ENCODE results near the gene QRICH1. TPM values are rescaled to one million over a fixed set of nuclear protein-coding genes. Genes with fewer than 3 reads are reported as not detected.

Gene QRICH1
- polyA plus RNA-seq, 3 donors, result 9.3 to 150 (median 16.1) TPM

GRCh38 chr3:48982016-48982415, 111.9 kb downstream of the QRICH1 start:
- Histone ChIP-seq H3K79me2 (ENCODE audit: insufficient read depth, low read length) (no peaks in the 10 kb centered on the region), H3K27ac (ENCODE audit: low read depth in 1 of 2, low read length in 2 of 2) (no peak overlapping the region), H3K27me3 (ENCODE audit: control insufficient read depth in 2 of 2, insufficient read depth in 2 of 2, low read length in 2 of 2) (no peaks in the 10 kb centered on the region), H3K9ac (ENCODE audit: insufficient read depth, low read length, poor library complexity, severe bottlenecking) (no peak overlapping the region), H2AFZ (ENCODE audit: insufficient read depth, low read depth, low read length, poor library complexity, severe bottlenecking) (no peak overlapping the region), H3K4me1 (ENCODE audit: control insufficient read depth in 1 of 2, insufficient read depth in 2 of 2, low read length in 2 of 2) (no peaks in the 10 kb centered on the region), H4K20me1 (ENCODE audit: insufficient read depth, low read length) (no peaks in the 10 kb centered on the region), H3K4me3 (replicated peaks in 1 of 3; ENCODE audit: low read depth in 2 of 3, low read length in 3 of 3) (no peak overlapping the region), H3K9me3 (replicated peaks in 1 of 2; ENCODE audit: control insufficient read depth in 1 of 2, insufficient read depth in 1 of 2, low read length in 2 of 2) (no peaks in the 10 kb centered on the region), H3K36me3 (replicated peaks in 1 of 2; ENCODE audit: control insufficient read depth in 1 of 2, insufficient read depth in 2 of 2, low read length in 2 of 2) (peaks cover 80 to 97% of the 10 kb centered on the region in 2 donors), H3K4me2 (replicated peaks; ENCODE audit: extremely low read depth, low read length, poor library complexity, severe bottlenecking) (no peak overlapping the region)
- Mint-ChIP-seq H3K4me1 (peaks cover 9% of the 10 kb centered on the region), H3K27me3 (ENCODE audit: low read depth in 3 of 3) (peaks cover 0 to 1% (median 0%) of the 10 kb centered on the region in 3 donors), H3K27ac (no peak overlapping the region), H3K4me3 (no peak overlapping the region), H3K36me3 (peaks cover 77 to 94% of the 10 kb centered on the region in 2 donors), H3K9me3 (no peaks in the 10 kb centered on the region)
- no peak for TF ChIP-seq CTCF (IDR thresholded peaks at IDR 0.05)
- intact Hi-C loops (cut with micrococcal nuclease), result loop anchor here in 1 of 2 donors (10.0 kb wide), 1 partner anchor 153 kb away; the partner anchor contains the start of gene LAMB2
- no peak for DNase-seq

- Histone ChIP-seq H3K4me2 (replicated peaks; ENCODE audit: extremely low read depth, low read length, poor library complexity, severe bottlenecking) (no peak overlapping the region), H3K9me3 (replicated peaks in 1 of 2; ENCODE audit: control insufficient read depth in 1 of 2, insufficient read depth in 1 of 2, low read length in 2 of 2) (no peaks in the 10 kb centered on the region), H3K27ac (ENCODE audit: low read depth in 1 of 2, low read length in 2 of 2) (no peak overlapping the region), H3K27me3 (ENCODE audit: control insufficient read depth in 2 of 2, insufficient read depth in 2 of 2, low read length in 2 of 2) (no peaks in the 10 kb centered on the region), H3K4me3 (replicated peaks in 1 of 3; ENCODE audit: low read depth in 2 of 3, low read length in 3 of 3) (no peak overlapping the region), H3K9ac (ENCODE audit: insufficient read depth, low read length, poor library complexity, severe bottlenecking) (no peak overlapping the region), H4K20me1 (ENCODE audit: insufficient read depth, low read length) (no peaks in the 10 kb centered on the region), H2AFZ (ENCODE audit: insufficient read depth, low read depth, low read length, poor library complexity, severe bottlenecking) (no peak overlapping the region), H3K4me1 (ENCODE audit: control insufficient read depth in 1 of 2, insufficient read depth in 2 of 2, low read length in 2 of 2) (no peaks in the 10 kb centered on the region), H3K36me3 (replicated peaks in 1 of 2; ENCODE audit: control insufficient read depth in 1 of 2, insufficient read depth in 2 of 2, low read length in 2 of 2) (peaks cover 85 to 98% of the 10 kb centered on the region in 2 donors), H3K79me2 (ENCODE audit: insufficient read depth, low read length) (no peaks in the 10 kb centered on the region)
- no peak for TF ChIP-seq CTCF (IDR thresholded peaks at IDR 0.05)
- H3K27me3 Mint-ChIP-seq (ENCODE audit: low read depth in 3 of 3), result peaks cover 0 to 1% (median 0%) of the 10 kb centered on the region in 3 donors
- DNase-seq, result no peak
- H3K36me3 Mint-ChIP-seq, result peaks cover 80 to 95% of the 10 kb centered on the region in 2 donors
- peak overlapping the region in 2 of 7 donors; percentile 9 to 56 for H3K27ac Mint-ChIP-seq
- 80% methylated on average over 1 of the region's 4 CpGs for WGBS (ENCODE audit: insufficient coverage)
- no peaks in the 10 kb centered on the region for H3K9me3 Mint-ChIP-seq
- intact Hi-C loops (cut with micrococcal nuclease), result loop anchor here in 1 of 2 donors (10.0 kb wide), 1 partner anchor 155 kb away; the partner anchor contains the start of gene LAMB2
- H3K4me3 Mint-ChIP-seq, result no peak overlapping the region
- H3K4me1 Mint-ChIP-seq, result peaks cover 9% of the 10 kb centered on the region
Measured at GRCh38 chr3:48980295-48980694, 113.6 kb downstream of the QRICH1 start.

Small RNA genes within 50 kb of the gene (small RNA-seq; reads per million reads assigned to genes)
- 38,049 reads per million, percentile 100 among the genes with 10 or more reads in this experiment for gene MIR191 (ENCODE audit: insufficient read length, low read depth)
- gene MIR425 (ENCODE audit: insufficient read length, low read depth), result 1,459 reads per million, percentile 99 among the genes with 10 or more reads in this experiment
- not detected for gene RN7SL182P (ENCODE audit: insufficient read length, low read depth)

Other genes starting within 250 kb of the QRICH1 start
- 10 to 100 TPM in 2 of 3 donors, 1 to 10 TPM in 1; 7.5 to 13.0 (median 12.3) TPM for gene PRKAR2A, start 246.2 kb downstream of the QRICH1 start, polyA plus RNA-seq
- gene SLC25A20, start 195.2 kb downstream of the QRICH1 start, polyA plus RNA-seq, result 10 to 100 TPM; 43.6 to 60.8 (median 56.1) TPM
- gene ARIH2, start 175.2 kb downstream of the QRICH1 start, polyA plus RNA-seq, result 10 to 100 TPM; 68.2 to 94.8 (median 72.2) TPM
- 10 to 100 TPM; 14.9 to 40.0 (median 18.1) TPM for gene P4HTM, start 103.8 kb downstream of the QRICH1 start, polyA plus RNA-seq
- gene WDR6, start 86.7 kb downstream of the QRICH1 start, polyA plus RNA-seq, result 100 to 1,000 TPM in 1 of 3 donors, 10 to 100 TPM in 2; 30.6 to 103 (median 46.3) TPM
- 10 to 100 TPM; 15.0 to 42.1 (median 20.0) TPM for gene DALRD3, start 75.5 kb downstream of the QRICH1 start, polyA plus RNA-seq
- gene NDUFAF3, start 72.0 kb downstream of the QRICH1 start, polyA plus RNA-seq, result 10 to 100 TPM; 42.1 to 93.4 (median 88.8) TPM
- 10 to 100 TPM; 20.8 to 67.3 (median 21.0) TPM for gene IMPDH2, start 64.7 kb downstream of the QRICH1 start, polyA plus RNA-seq
- gene QARS1, start 10.7 kb upstream of the QRICH1 start, polyA plus RNA-seq, result 100 to 1,000 TPM; 142 to 326 (median 142) TPM
- 10 to 100 TPM; 18.4 to 55.7 (median 24.1) TPM for gene USP19, start 26.8 kb upstream of the QRICH1 start, polyA plus RNA-seq
- gene LAMB2, start 39.0 kb upstream of the QRICH1 start, polyA plus RNA-seq, result 10 to 100 TPM in 1 of 3 donors, 1 to 10 TPM in 2; 4.0 to 59.3 (median 7.6) TPM
- 10 to 100 TPM in 1 of 3 donors, 1 to 10 TPM in 2; 1.0 to 11.2 (median 1.2) TPM for gene CCDC71, start 72.3 kb upstream of the QRICH1 start, polyA plus RNA-seq
- gene KLHDC8B, start 77.5 kb upstream of the QRICH1 start, polyA plus RNA-seq, result 10 to 100 TPM in 2 of 3 donors, 1 to 10 TPM in 1; 7.5 to 16.7 (median 12.9) TPM
- 10 to 100 TPM in 1 of 3 donors, 1 to 10 TPM in 1, under 1 TPM in 1; 0.60 to 15.7 (median 1.0) TPM for gene C3orf62, start 183.2 kb upstream of the QRICH1 start, polyA plus RNA-seq
- gene USP4, start 246.0 kb upstream of the QRICH1 start, polyA plus RNA-seq, result 100 to 1,000 TPM in 1 of 3 donors, 10 to 100 TPM in 2; 68.6 to 125 (median 78.9) TPM

Data from CD14-positive monocyte (primary cell).